Neural cell (in vitro differentiated cells): ENCODE data around the gene SFT2D1. TPM values are rescaled to one million over a fixed set of nuclear protein-coding genes. Genes with fewer than 3 reads are reported as not detected.

ENCODE experiments used
- H2AFZ ChIP-seq: fragments of 200-600, 300-800 bp; sonication (generic), shearing (Covaris generic); 2 replicates; pipeline ENCODE4 v1.6.0; 2014; ENCODE audit warnings: low read depth, mild to moderate bottlenecking, antibody characterized with exemption, low read length, moderate library complexity
- H3F3A ChIP-seq: fragments of 200-600 bp; shearing (Covaris generic); 2 replicates; pipeline ENCODE4 v1.6.1; 2016; ENCODE audit warnings: mild to moderate bottlenecking, moderate library complexity, mixed read lengths, antibody characterized with exemption, low read length; ENCODE audit not compliant: insufficient read depth, poor library complexity, severe bottlenecking
- H3K27ac ChIP-seq: fragments of 200-600, 300-800 bp; sonication (generic), shearing (Covaris generic); 2 replicates; pipeline ENCODE4 v1.5.1; 2014; ENCODE audit warnings: mild to moderate bottlenecking, low read length, moderate library complexity
- H3K27me3 ChIP-seq: fragments of 300-800, 200-600 bp; sonication (generic), shearing (Covaris generic); 2 replicates; pipeline ENCODE4 v1.6.0; 2014; ENCODE audit warnings: mild to moderate bottlenecking, low read depth, low read length, moderate library complexity; ENCODE audit not compliant: insufficient read depth
- H3K36me3 ChIP-seq: fragments of 300-800, 200-600 bp; sonication (generic), shearing (Covaris generic); 2 replicates; pipeline ENCODE4 v1.5.1; 2014; ENCODE audit warnings: mild to moderate bottlenecking, antibody characterized with exemption, low read length, moderate library complexity; ENCODE audit not compliant: insufficient read depth
- H3K4me2 ChIP-seq: fragments of 300-800, 200-600 bp; sonication (generic), shearing (Covaris generic); 2 replicates; pipeline ENCODE4 v1.6.0; 2014; ENCODE audit warnings: mild to moderate bottlenecking, low read length
- H3K4me3 ChIP-seq: fragments of 300-800, 200-600 bp; sonication (generic), shearing (Covaris generic); 2 replicates; pipeline ENCODE4 v1.5.1; 2014; ENCODE audit warnings: mild to moderate bottlenecking, low read length, moderate library complexity
- H3K79me2 ChIP-seq: fragments of 200-600 bp; shearing (Covaris generic); replicated peaks from 2 replicates; pipeline ENCODE4 v1.6.0; 2014; ENCODE audit warnings: mild to moderate bottlenecking, low read length, moderate library complexity; ENCODE audit not compliant: insufficient read depth
- H3K9ac ChIP-seq: fragments of 300-800, 200-600 bp; sonication (generic), shearing (Covaris generic); 2 replicates; pipeline ENCODE4 v1.6.1; 2016; ENCODE audit warnings: mild to moderate bottlenecking, low read length, mixed read lengths
- H3K9me2 ChIP-seq: fragments of 200-600 bp; shearing (Covaris generic); 2 replicates; pipeline ENCODE4 v1.6.1; 2016; ENCODE audit warnings: mild to moderate bottlenecking, low read length, mixed read lengths; ENCODE audit not compliant: insufficient read depth
- H3K9me3 ChIP-seq: fragments of 200-600, 300-800 bp; sonication (generic), shearing (Covaris generic); 2 replicates; pipeline ENCODE4 v1.6.1; 2016; ENCODE audit warnings: mild to moderate bottlenecking, mixed run types, low read length, moderate library complexity, mixed read lengths
- H4K20me1 ChIP-seq: fragments of 200-600 bp; shearing (Covaris generic); 2 replicates; pipeline ENCODE4 v1.6.1; 2016; ENCODE audit warnings: mild to moderate bottlenecking, mixed run types; ENCODE audit not compliant: insufficient read depth
- CTCF ChIP-seq: fragments of 450-650 bp; IDR thresholded peaks from 2 replicates; pipeline ENCODE4 v1.5.1; 2014; ENCODE audit warnings: antibody characterized with exemption, mild to moderate bottlenecking, moderate library complexity; ENCODE audit not compliant: poor library complexity, severe bottlenecking
- EP300 ChIP-seq: fragments of 450-650 bp; conservative IDR thresholded peaks from 2 replicates; pipeline ENCODE4 v1.6.1; 2014; ENCODE audit warnings: antibody characterized with exemption, mild to moderate bottlenecking, moderate library complexity; ENCODE audit not compliant: poor library complexity, severe bottlenecking
- EZH2 ChIP-seq: fragments of 200-600, 300-800 bp; shearing (Covaris generic), sonication (generic); IDR thresholded peaks from 2 replicates; pipeline ENCODE4 v1.6.1; 2014; ENCODE audit warnings: antibody characterized with exemption, low read length, borderline replicate concordance, mild to moderate bottlenecking; ENCODE audit not compliant: insufficient read depth, poor library complexity, severe bottlenecking
- MXI1 ChIP-seq: fragments of 450-650 bp; conservative IDR thresholded peaks from 2 replicates; pipeline ENCODE4 v1.6.1; 2014; ENCODE audit warnings: antibody characterized with exemption, mild to moderate bottlenecking; ENCODE audit not compliant: poor library complexity, severe bottlenecking
- POLR2AphosphoS5 ChIP-seq: IDR thresholded peaks from 2 replicates; pipeline ENCODE4 v1.6.1; 2012
- RAD21 ChIP-seq: fragments of 450-650 bp; conservative IDR thresholded peaks from 2 replicates; pipeline ENCODE4 v1.6.1; 2014; ENCODE audit warnings: antibody characterized with exemption, mild to moderate bottlenecking, moderate library complexity
- REST ChIP-seq: IDR thresholded peaks from 2 replicates; pipeline ENCODE4 v1.6.1; 2012; ENCODE audit warnings: borderline replicate concordance
- SMC3 ChIP-seq: fragments of 450-650 bp; conservative IDR thresholded peaks from 2 replicates; pipeline ENCODE4 v1.6.1; 2014; ENCODE audit warnings: antibody characterized with exemption, mild to moderate bottlenecking, moderate library complexity; ENCODE audit not compliant: poor library complexity
- TAF1 ChIP-seq: IDR thresholded peaks from 2 replicates; pipeline ENCODE4 v1.6.1; 2012; ENCODE audit warnings: low read depth
- polyA plus RNA-seq: library from polyadenylated mRNA; depleted of rRNA; stranded (reverse); fragments of >200 nt; gene quantifications from 2 replicates; pipeline ENCODE4 v1.2.3, GENCODE V29; 2014

The SFT2D1 gene
- polyA plus RNA-seq, 1 donor from 2014 or later = 81.7 TPM

GRCh38 chr6:166309977-166310376 lies 32.4 kb downstream of the SFT2D1 start:
- Histone ChIP-seq H3K9me2 (no peaks in the 10 kb centered on the region), H3K79me2 (no peaks in the 10 kb centered on the region), H3F3A (no peaks in the 10 kb centered on the region), H3K27ac (no peak overlapping the region), H3K9ac (no peak overlapping the region), H2AFZ (no peak overlapping the region), H3K4me2 (no peak overlapping the region), H3K27me3 (peaks cover 51% of the 10 kb centered on the region), H4K20me1 (no peaks in the 10 kb centered on the region), H3K4me3 (no peak overlapping the region), H3K36me3 (no peaks in the 10 kb centered on the region), H3K9me3 (no peaks in the 10 kb centered on the region)
- TF ChIP-seq EP300 (no peak), CTCF (no peak), POLR2AphosphoS5 (no peak), TAF1 (no peak), EZH2 (no peak), SMC3 (no peak), MXI1 (no peak), REST (no peak), RAD21 (no peak)

- H3F3A ChIP-seq = no peaks in the 10 kb centered on the region
- no peak overlapping the region for H3K9ac ChIP-seq
- no peak overlapping the region for H3K4me2 ChIP-seq
- H2AFZ ChIP-seq = no peak overlapping the region
- TF ChIP-seq CTCF (no peak), REST (no peak), TAF1 (no peak), EP300 (no peak), SMC3 (no peak), POLR2AphosphoS5 (no peak), MXI1 (no peak), RAD21 (no peak), EZH2 (no peak)
- H4K20me1 ChIP-seq = no peaks in the 10 kb centered on the region
- H3K9me3 ChIP-seq = no peaks in the 10 kb centered on the region
- peaks cover 51% of the 10 kb centered on the region for H3K27me3 ChIP-seq
- no peaks in the 10 kb centered on the region for H3K79me2 ChIP-seq
- peak overlapping the region; percentile 64 for H3K4me3 ChIP-seq
- H3K9me2 ChIP-seq = no peaks in the 10 kb centered on the region
- no peak overlapping the region for H3K27ac ChIP-seq
- no peaks in the 10 kb centered on the region for H3K36me3 ChIP-seq
These were observed 33.4 kb downstream of the SFT2D1 start for GRCh38 chr6:166308769-166309589.
